ENCODE results near the gene AMPD2. TPM values are rescaled to one million over a fixed set of nuclear protein-coding genes. Genes with fewer than 3 reads are reported as not detected.

AMPD2 gene
- total RNA-seq, 1 experiment from 2014 or later: 69.9 TPM

GRCh38 chr1:109634292-109634691 is 14.7 kb downstream of the AMPD2 start (continued):
- TF ChIP-seq MAX (IDR thresholded peaks at IDR 0.05) (no peak), CBX3 (IDR thresholded peaks at IDR 0.05; ENCODE audit: low read depth) (no peak), SRF (IDR thresholded peaks at IDR 0.05; ENCODE audit: low read depth) (no peak), RAD21 (IDR thresholded peaks at IDR 0.05; ENCODE audit: low read depth) (no peak), TCF7L2 (IDR thresholded peaks at IDR 0.05; ENCODE audit: borderline replicate concordance, extremely low read depth, insufficient read depth, insufficient read length) (no peak), SP1 (IDR thresholded peaks at IDR 0.05; ENCODE audit: low read depth) (no peak), ZBTB33 (IDR thresholded peaks at IDR 0.05; ENCODE audit: extremely low read depth, insufficient replicate concordance, low read length) (no peak)

GRCh38 chr1:109634771-109635750 is 15.4 kb downstream of the AMPD2 start:
- Histone ChIP-seq H3K9me2 (ENCODE audit: insufficient read depth) (no peaks in the 10 kb centered on the region), H3K27ac (ENCODE audit: low read depth, low read length) (no peak overlapping the region), H4K20me1 (ENCODE audit: insufficient read depth) (no peaks in the 10 kb centered on the region), H3K9ac (ENCODE audit: low read length) (no peak overlapping the region), H3K4me1 (ENCODE audit: control insufficient read depth in 1 of 2, insufficient read depth in 2 of 2, low read length in 2 of 2) (peaks cover 12 to 15% of the 10 kb centered on the region in 2 experiments), H3K36me3 (ENCODE audit: control insufficient read depth in 1 of 2, insufficient read depth in 2 of 2, low read length in 2 of 2) (peaks cover 4 to 6% of the 10 kb centered on the region in 2 experiments; a peak in 3 of 4 replicates), H3K4me3 (replicated peaks in 1 of 2; ENCODE audit: low read depth in 1 of 2, low read length in 2 of 2) (no peak overlapping the region), H3K9me3 (ENCODE audit: control insufficient read depth in 1 of 2, insufficient read depth in 1 of 2, low read depth in 1 of 2, low read length in 2 of 2) (no peaks in the 10 kb centered on the region), H3K27me3 (ENCODE audit: insufficient read depth, low read length) (no peaks in the 10 kb centered on the region), H2AFZ (ENCODE audit: low read depth, low read length, poor library complexity, severe bottlenecking) (no peak overlapping the region), H3K79me2 (ENCODE audit: insufficient read depth, low read length) (no peaks in the 10 kb centered on the region), H3K4me2 (ENCODE audit: low read length) (no peak overlapping the region)
- BruUV-seq (replicated peaks): no TSS peak
- ATAC-seq (no peak), DNase-seq (ENCODE audit: low read depth, low spot score) (no peak)
- ChIA-PET RAD21 (ENCODE audit: low non-redundant PET in 1 of 2, low total read pairs in 2 of 2, uncharacterized antibody in 2 of 2, unreplicated experiment in 2 of 2) (no interaction called here), CTCF (interaction anchor here (1.3 kb wide), 1 partner anchor 14 kb away, joined by 5 read pairs; no protein-coding TSS in a partner anchor), POLR2A (interaction anchor here (1.6 to 2.6 kb wide), 2 partner anchors 15 to 87 kb away, joined by 4 to 11 read pairs; partner anchors contain the start of gene GNAI3)
- intact Hi-C loops (cut with micrococcal nuclease): no loop called here
- no peak for TF ChIP-seq FOSL1 (IDR thresholded peaks at IDR 0.05; ENCODE audit: low read depth)
- no peak for TF ChIP-seq ZBTB33 (IDR thresholded peaks at IDR 0.05; ENCODE audit: extremely low read depth, insufficient replicate concordance, low read length)
- TF ChIP-seq EGR1 (IDR thresholded peaks at IDR 0.05; ENCODE audit: low read depth): no peak
- no peak for TF ChIP-seq MAX (IDR thresholded peaks at IDR 0.05)
- no peak for TF ChIP-seq RAD21 (IDR thresholded peaks at IDR 0.05; ENCODE audit: low read depth)
- TF ChIP-seq POLR2AphosphoS5 (IDR thresholded peaks at IDR 0.05; ENCODE audit: low read depth, low read length): no peak
- no peak for TF ChIP-seq POLR2A (IDR thresholded peaks at IDR 0.05; ENCODE audit: borderline replicate concordance, extremely low read depth, insufficient read depth, insufficient read length)
- no peak for TF ChIP-seq SIN3A (IDR thresholded peaks at IDR 0.05; ENCODE audit: low read depth)
- TF ChIP-seq CEBPB (IDR thresholded peaks at IDR 0.05; ENCODE audit: low read depth): no peak
- no peak for TF ChIP-seq YY1 (IDR thresholded peaks at IDR 0.05; ENCODE audit: extremely low read depth, insufficient replicate concordance, low read depth, low read length)
- TF ChIP-seq JUND (IDR thresholded peaks at IDR 0.05): no peak
- no peak for TF ChIP-seq CTCF (IDR thresholded peaks at IDR 0.05 in 2 of 3, conservative IDR thresholded peaks at IDR 0.05 in 1 of 3; ENCODE audit: borderline replicate concordance in 1 of 3, insufficient read depth in 1 of 3, low read depth in 2 of 3, low read length in 2 of 3)
- TF ChIP-seq ZFX (IDR thresholded peaks at IDR 0.05): no peak
